Kidney (tissue), 14 donors: ENCODE results near the gene HOXD9. TPM values are rescaled to one million over a fixed set of nuclear protein-coding genes. Genes with fewer than 3 reads are reported as not detected.

Experiments used
- DNase-seq, 5 donors: peaks; one replicate each; pipeline ENCODE4 v3.0.0-alpha.2; 2013 to 2020
- FAIRE-seq: peaks from 2 replicates; lab custom pipeline; 2012; peaks lifted over from hg19 to GRCh38; lab: Jason Lieb, UNC
- H3K27ac ChIP-seq, 2 donors: one replicate each; pipeline ENCODE4 v1.7.0; 2013; ENCODE audit warnings: low read depth in 2 of 2, low read length in 2 of 2, inconsistent platforms in 1 of 2
- H3K27me3 ChIP-seq: one replicate; pipeline ENCODE4 v1.7.1; 2013; ENCODE audit warnings: low read length, inconsistent platforms; ENCODE audit not compliant: control insufficient read depth, insufficient read depth
- H3K36me3 ChIP-seq, 3 donors: one replicate each; pipeline versions ENCODE4 v1.7.0 to v1.7.1; 2013; ENCODE audit warnings: low read length in 3 of 3, control low read depth in 1 of 3, inconsistent platforms in 1 of 3; ENCODE audit not compliant: insufficient read depth in 3 of 3, control insufficient read depth in 2 of 3
- H3K4me1 ChIP-seq, 3 donors: one replicate each; pipeline versions ENCODE4 v1.7.0 to v1.7.1; 2013; ENCODE audit warnings: low read length in 3 of 3, inconsistent platforms in 1 of 3, low read depth in 1 of 3; ENCODE audit not compliant: control insufficient read depth in 2 of 3, insufficient read depth in 2 of 3
- H3K4me3 ChIP-seq, 3 donors: one replicate each; pipeline versions ENCODE4 v1.7.0 to v1.8.1; 2013; ENCODE audit warnings: low read length in 3 of 3, control low read depth in 1 of 3, inconsistent platforms in 1 of 3
- H3K9ac ChIP-seq, 3 donors: one replicate each; pipeline versions ENCODE4 v1.7.0 to v1.7.1; 2013; ENCODE audit warnings: low read length in 3 of 3, control low read depth in 1 of 3, inconsistent platforms in 1 of 3
- H3K9me3 ChIP-seq, 3 donors: one replicate each; pipeline versions ENCODE4 v1.7.0 to v1.7.1; 2013; ENCODE audit warnings: low read length in 3 of 3, control low read depth in 1 of 3, inconsistent platforms in 1 of 3; ENCODE audit not compliant: control insufficient read depth in 2 of 3, insufficient read depth in 1 of 3
- CTCF ChIP-seq: IDR thresholded peaks from 3 replicates; pipeline ENCODE4 v1.5.1; 2012; ENCODE audit warnings: mild to moderate bottlenecking, moderate library complexity, borderline replicate concordance; ENCODE audit not compliant: insufficient read depth; ENCODE audit errors: extremely low read depth
- intact Hi-C: fragments of 100-400 bp; cut with DNase I; formaldehyde crosslinking; loops from one replicate; pipeline ENCODE4 v1.11.1; 2022
- polyA plus RNA-seq: library from polyadenylated mRNA; stranded (reverse); fragments of 350-450 nt; fragmentation: Illumina TruSeq; extraction: RNeasy Lipid Tissue Mini Kit (QIAGEN cat#74804); gene quantifications from one replicate; pipeline ENCODE4 v1.2.3, GENCODE V29; 2014; ENCODE audit warnings: low read depth, low replicate concordance; ENCODE audit not compliant: insufficient read depth
- total RNA-seq: library from RNA; stranded (reverse); fragmentation: NEBNext Ultra II Directional; extraction: Animal tissue kit (Norgen Biotek cat#: 25700); gene quantifications from one replicate; pipeline ENCODE4 v1.2.1, GENCODE V29; 2021
- donor health status: control.
- donor health status: control.
- donor health status: control.
- donor health status: control.
- donor health status: control.
- donor health status: DM: yes; HTN: yes; CAD: no.
- donor health status: Normal renal cell carcinoma (clear cell type).

HOXD9 gene
- total and polyA plus RNA-seq, 2 donors from 2014 or later = 36.4 to 36.5 TPM

GRCh38 chr2:176132205-176133171 lies 10.0 kb downstream of the HOXD9 start:
- intact Hi-C loops = no loop called here
- TF ChIP-seq CTCF = no peak
- Histone ChIP-seq H3K4me3 (peak overlapping the region; percentile 67 to 85 (median 81)), H3K36me3 (no peaks in the 10 kb centered on the region), H3K9ac (peak overlapping the region; percentile 75 to 96 (median 95)), H3K27me3 (no peaks in the 10 kb centered on the region), H3K27ac (peak overlapping the region; percentile 85 to 97), H3K4me1 (peaks cover 5 to 12% (median 7%) of the 10 kb centered on the region in 3 donors), H3K9me3 (no peaks in the 10 kb centered on the region)
- peak in 3 of 5 donors; percentile 43 to 69 (median 54) for DNase-seq
- FAIRE-seq = no peak

- intact Hi-C loops = no loop called here
- no peak for TF ChIP-seq CTCF
- peak overlapping the region; percentile 85 to 97 for H3K27ac ChIP-seq
- peak overlapping the region in 2 of 3 donors; percentile 81 to 85 for H3K4me3 ChIP-seq
- H3K36me3 ChIP-seq = no peaks in the 10 kb centered on the region
- DNase-seq = peak in 1 of 5 donors; percentile 45
- H3K4me1 ChIP-seq = peaks cover 3 to 12% (median 7%) of the 10 kb centered on the region in 3 donors
- peak overlapping the region; percentile 63 to 96 (median 95) for H3K9ac ChIP-seq
- no peak for FAIRE-seq
- H3K9me3 ChIP-seq = no peaks in the 10 kb centered on the region
- no peaks in the 10 kb centered on the region for H3K27me3 ChIP-seq
Measured at GRCh38 chr2:176133389-176133788, 10.9 kb downstream of the HOXD9 start.

GRCh38 chr2:176134035-176134434 lies 11.5 kb downstream of the HOXD9 start:
- intact Hi-C loops = no loop called here
- H3K27ac ChIP-seq = peak overlapping the region; percentile 94 to 97
- no peaks in the 10 kb centered on the region for H3K9me3 ChIP-seq
- peak overlapping the region in 2 of 3 donors; percentile 95 to 96 for H3K9ac ChIP-seq
- peaks cover 3 to 12% (median 7%) of the 10 kb centered on the region in 3 donors for H3K4me1 ChIP-seq
- FAIRE-seq (no peak), DNase-seq (peak in 1 of 5 donors; percentile 54)
- no peaks in the 10 kb centered on the region for H3K27me3 ChIP-seq
- no peak for TF ChIP-seq CTCF
- H3K36me3 ChIP-seq = no peaks in the 10 kb centered on the region
- peak overlapping the region in 1 of 3 donors; percentile 85 for H3K4me3 ChIP-seq
